DND-41 (cell line): Measurements from ENCODE around the gene GTSE1.

ENCODE experiments used
- ATAC-seq: fragments of 200-7000 bp; cut with Tn5 transposase; 3 replicates; pipeline ENCODE4 v1.9.1; 2021; ENCODE audit warnings: low read depth; ENCODE audit not compliant: insufficient read depth
- DNase-seq: peaks from one replicate; pipeline ENCODE4 v3.0.0-alpha.2; 2020
- H2AFZ ChIP-seq: 2 replicates; pipeline ENCODE4 v1.6.0; 2012; ENCODE audit warnings: low read depth, low read length
- H3K27ac ChIP-seq: 2 replicates; pipeline ENCODE4 v1.5.1; 2012; ENCODE audit warnings: low read length, inconsistent platforms
- H3K27me3 ChIP-seq: fragments of 200-600 bp; sonication (generic); 2 replicates; pipeline ENCODE4 v1.6.0; 2012; ENCODE audit warnings: low read length, mild to moderate bottlenecking, inconsistent platforms; ENCODE audit not compliant: insufficient read depth, poor library complexity
- H3K36me3 ChIP-seq: 2 replicates; pipeline ENCODE4 v1.5.1; 2012; ENCODE audit warnings: low read length, inconsistent platforms; ENCODE audit not compliant: insufficient read depth
- H3K4me1 ChIP-seq: 2 replicates; pipeline ENCODE4 v1.5.1; 2012; ENCODE audit warnings: mild to moderate bottlenecking, low read length; ENCODE audit not compliant: insufficient read depth
- H3K4me2 ChIP-seq: 2 replicates; pipeline ENCODE4 v1.6.0; 2012; ENCODE audit warnings: mild to moderate bottlenecking, moderate library complexity, low read length, inconsistent platforms; ENCODE audit not compliant: insufficient read depth
- H3K4me3 ChIP-seq, 2 experiments: fragments of 200-600 bp in 1 of 2; shearing (Covaris generic) in 1 of 2; 2 replicates each; pipeline ENCODE4 v1.5.1; 2012 to 2016; ENCODE audit warnings: inconsistent platforms in 2 of 2, low read length in 2 of 2, mild to moderate bottlenecking in 2 of 2, low read depth in 1 of 2, moderate library complexity in 1 of 2
- H3K79me2 ChIP-seq: 2 replicates; pipeline ENCODE4 v1.6.0; 2012; ENCODE audit warnings: low read length, inconsistent platforms; ENCODE audit not compliant: insufficient read depth
- H3K9ac ChIP-seq: 2 replicates; pipeline ENCODE4 v1.6.0; 2012; ENCODE audit warnings: low read depth, mild to moderate bottlenecking, inconsistent platforms, low read length, moderate library complexity
- H3K9me3 ChIP-seq: 2 replicates; pipeline ENCODE4 v1.5.1; 2012; ENCODE audit warnings: low read length, moderate library complexity, mild to moderate bottlenecking, inconsistent platforms; ENCODE audit not compliant: insufficient read depth, severe bottlenecking
- H4K20me1 ChIP-seq: 2 replicates; pipeline ENCODE4 v1.6.0; 2012; ENCODE audit warnings: low read length; ENCODE audit not compliant: insufficient read depth
- EZH2 ChIP-seq: IDR thresholded peaks from 3 replicates; pipeline ENCODE4 v1.6.1; 2012; ENCODE audit warnings: borderline replicate concordance, low read depth, mild to moderate bottlenecking, moderate library complexity, low read length, inconsistent platforms; ENCODE audit not compliant: severe bottlenecking
- TF ChIP-seq, protein P1 (sequence below): IDR thresholded peaks from 2 replicates; pipeline ENCODE4 v1.5.1; 2012; ENCODE audit warnings: borderline replicate concordance, low read length, moderate library complexity, mild to moderate bottlenecking; ENCODE audit not compliant: poor library complexity, severe bottlenecking; ENCODE audit errors: extremely low read depth

Gene GTSE1

GRCh38 chr22:46267431-46268279 is 29.0 kb upstream of the GTSE1 start, which contains the start of gene TTC38:
Gene TTC38, plus strand, starts transcription at chr22:46268008. Its CDS starts 32 bp downstream, at chr22:46268040.
- no peaks in the 10 kb centered on the region for H4K20me1 ChIP-seq
- H3K27me3 ChIP-seq = no peaks in the 10 kb centered on the region
- peak within 1 kb of the TSS; percentile 82 for H3K4me2 ChIP-seq
- peak within 1 kb of the TSS; percentile 75 for H3K9ac ChIP-seq
- H3K79me2 ChIP-seq = peaks cover 5% of the 10 kb centered on the region; the same call in 1 of the 2 replicates
- peak within 1 kb of the TSS; percentile 63 to 85 for H3K4me3 ChIP-seq
- peak within 1 kb of the TSS; percentile 94 for H2AFZ ChIP-seq
- peak; percentile 62 for DNase-seq
- peaks cover 12% of the 10 kb centered on the region for H3K36me3 ChIP-seq
- peak within 1 kb of the TSS; percentile 78 for H3K27ac ChIP-seq
- peak; percentile 83 for ATAC-seq
- TF ChIP-seq, protein P1, sequence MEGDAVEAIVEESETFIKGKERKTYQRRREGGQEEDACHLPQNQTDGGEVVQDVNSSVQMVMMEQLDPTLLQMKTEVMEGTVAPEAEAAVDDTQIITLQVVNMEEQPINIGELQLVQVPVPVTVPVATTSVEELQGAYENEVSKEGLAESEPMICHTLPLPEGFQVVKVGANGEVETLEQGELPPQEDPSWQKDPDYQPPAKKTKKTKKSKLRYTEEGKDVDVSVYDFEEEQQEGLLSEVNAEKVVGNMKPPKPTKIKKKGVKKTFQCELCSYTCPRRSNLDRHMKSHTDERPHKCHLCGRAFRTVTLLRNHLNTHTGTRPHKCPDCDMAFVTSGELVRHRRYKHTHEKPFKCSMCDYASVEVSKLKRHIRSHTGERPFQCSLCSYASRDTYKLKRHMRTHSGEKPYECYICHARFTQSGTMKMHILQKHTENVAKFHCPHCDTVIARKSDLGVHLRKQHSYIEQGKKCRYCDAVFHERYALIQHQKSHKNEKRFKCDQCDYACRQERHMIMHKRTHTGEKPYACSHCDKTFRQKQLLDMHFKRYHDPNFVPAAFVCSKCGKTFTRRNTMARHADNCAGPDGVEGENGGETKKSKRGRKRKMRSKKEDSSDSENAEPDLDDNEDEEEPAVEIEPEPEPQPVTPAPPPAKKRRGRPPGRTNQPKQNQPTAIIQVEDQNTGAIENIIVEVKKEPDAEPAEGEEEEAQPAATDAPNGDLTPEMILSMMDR = no peak
- no peak for TF ChIP-seq EZH2
- peaks cover 8% of the 10 kb centered on the region for H3K9me3 ChIP-seq
- peaks cover 33% of the 10 kb centered on the region for H3K4me1 ChIP-seq

- Histone ChIP-seq H2AFZ (no peak overlapping the region), H4K20me1 (no peaks in the 10 kb centered on the region), H3K4me3 (no peak overlapping the region), H3K4me1 (peaks cover 33% of the 10 kb centered on the region), H3K36me3 (peaks cover 29% of the 10 kb centered on the region), H3K79me2 (peaks cover 5% of the 10 kb centered on the region; the same call in 1 of the 2 replicates), H3K9ac (0 out of 2 replicates have a peak overlapping the region, but pooled peaks have one; percentile 12), H3K4me2 (peak overlapping the region; percentile 82), H3K27ac (peak overlapping the region; percentile 53; the same call in 1 of the 2 replicates), H3K27me3 (no peaks in the 10 kb centered on the region), H3K9me3 (peaks cover 7% of the 10 kb centered on the region)
- no peak for TF ChIP-seq EZH2
- TF ChIP-seq, protein P1 = no peak
- DNase-seq = no peak
- ATAC-seq = no peak
These were observed 27.1 kb upstream of the GTSE1 start for GRCh38 chr22:46269564-46269963.

DNA sequence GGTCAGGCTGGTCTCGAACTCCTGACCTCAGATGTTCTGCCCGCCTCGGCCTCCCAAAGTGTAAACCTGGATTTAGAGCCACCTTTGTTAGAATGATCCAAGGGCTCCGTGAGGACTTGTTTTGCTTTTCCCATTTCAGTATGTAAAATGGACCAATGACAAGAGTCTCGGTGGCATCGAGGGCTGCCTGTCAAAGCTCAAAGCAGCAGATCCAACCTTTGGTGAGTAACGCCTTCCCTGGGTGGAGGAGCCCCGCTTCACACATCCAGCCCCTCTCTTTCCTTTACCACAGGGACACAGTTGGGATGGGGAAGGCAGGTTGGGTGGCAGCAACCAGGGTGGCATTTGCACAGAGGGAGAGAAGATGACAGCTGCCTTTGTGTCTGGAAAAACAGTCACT is 24.5 kb upstream of the GTSE1 start:
- Histone ChIP-seq H3K27ac (no peak overlapping the region), H3K9ac (no peak overlapping the region), H3K4me1 (peaks cover 26% of the 10 kb centered on the region), H3K4me3 (no peak overlapping the region), H3K27me3 (no peaks in the 10 kb centered on the region), H3K79me2 (peaks cover 5% of the 10 kb centered on the region; the same call in 1 of the 2 replicates), H3K36me3 (peaks cover 47% of the 10 kb centered on the region), H3K9me3 (no peaks in the 10 kb centered on the region), H3K4me2 (no peak overlapping the region), H4K20me1 (no peaks in the 10 kb centered on the region), H2AFZ (no peak overlapping the region)
- no peak for ATAC-seq
- no peak for DNase-seq
- TF ChIP-seq, protein P1 = no peak
- TF ChIP-seq EZH2 = no peak
